GM10266 (cell line): Measurements from ENCODE around the gene LHPP.

Source experiments
- DNase-seq: peaks from one replicate; pipeline ENCODE4 v3.0.0; 2012; ENCODE audit errors: extremely low spot score
- TF ChIP-seq, protein P1 (sequence below): IDR thresholded peaks from 2 replicates; pipeline ENCODE4 v1.5.1; 2012; ENCODE audit warnings: mild to moderate bottlenecking, low read depth; ENCODE audit not compliant: control insufficient read depth, insufficient read depth; ENCODE audit errors: missing control alignments

The LHPP gene

GRCh38 chr10:124572751-124573150 is 111.1 kb downstream of the LHPP start:
- no peak for DNase-seq
- TF ChIP-seq, protein P1, sequence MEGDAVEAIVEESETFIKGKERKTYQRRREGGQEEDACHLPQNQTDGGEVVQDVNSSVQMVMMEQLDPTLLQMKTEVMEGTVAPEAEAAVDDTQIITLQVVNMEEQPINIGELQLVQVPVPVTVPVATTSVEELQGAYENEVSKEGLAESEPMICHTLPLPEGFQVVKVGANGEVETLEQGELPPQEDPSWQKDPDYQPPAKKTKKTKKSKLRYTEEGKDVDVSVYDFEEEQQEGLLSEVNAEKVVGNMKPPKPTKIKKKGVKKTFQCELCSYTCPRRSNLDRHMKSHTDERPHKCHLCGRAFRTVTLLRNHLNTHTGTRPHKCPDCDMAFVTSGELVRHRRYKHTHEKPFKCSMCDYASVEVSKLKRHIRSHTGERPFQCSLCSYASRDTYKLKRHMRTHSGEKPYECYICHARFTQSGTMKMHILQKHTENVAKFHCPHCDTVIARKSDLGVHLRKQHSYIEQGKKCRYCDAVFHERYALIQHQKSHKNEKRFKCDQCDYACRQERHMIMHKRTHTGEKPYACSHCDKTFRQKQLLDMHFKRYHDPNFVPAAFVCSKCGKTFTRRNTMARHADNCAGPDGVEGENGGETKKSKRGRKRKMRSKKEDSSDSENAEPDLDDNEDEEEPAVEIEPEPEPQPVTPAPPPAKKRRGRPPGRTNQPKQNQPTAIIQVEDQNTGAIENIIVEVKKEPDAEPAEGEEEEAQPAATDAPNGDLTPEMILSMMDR: no peak

DNA sequence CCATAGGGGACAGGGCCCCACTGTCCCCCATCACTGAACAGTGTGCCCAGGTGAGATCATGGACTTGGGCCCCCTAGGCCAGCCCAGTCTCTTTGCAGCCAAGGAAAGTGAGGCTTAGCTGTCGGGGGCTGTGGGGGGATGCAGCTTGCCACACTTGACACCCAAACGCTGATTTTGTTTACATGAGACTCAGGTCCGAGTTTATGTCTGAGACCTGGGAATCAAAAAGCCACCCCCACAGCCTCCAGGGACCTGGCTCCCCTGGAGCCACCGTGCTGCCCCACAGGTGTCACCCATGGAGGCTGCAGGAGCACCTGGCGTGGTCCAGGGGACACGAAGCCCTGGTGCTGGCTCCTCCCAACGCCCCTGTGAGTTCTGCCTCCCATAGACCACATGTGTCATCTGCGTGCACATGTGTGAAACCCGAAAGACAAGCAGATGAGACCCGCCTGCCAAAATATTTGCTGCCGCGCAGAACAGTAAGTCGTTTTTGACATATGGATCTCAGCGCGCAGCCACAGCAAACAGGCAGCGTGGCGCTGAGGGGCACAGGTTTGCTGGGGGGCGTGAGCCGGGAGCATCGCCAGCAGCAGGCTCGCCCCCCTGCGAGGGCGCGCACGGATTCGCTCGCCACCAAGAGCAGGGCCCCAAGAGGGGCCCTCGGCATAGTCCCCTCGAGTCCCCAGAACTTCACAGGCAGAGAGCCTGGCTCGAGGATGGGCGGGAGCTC is 112.3 kb downstream of the LHPP start:
- no peak for DNase-seq
- TF ChIP-seq, protein P1: no peak

DNA sequence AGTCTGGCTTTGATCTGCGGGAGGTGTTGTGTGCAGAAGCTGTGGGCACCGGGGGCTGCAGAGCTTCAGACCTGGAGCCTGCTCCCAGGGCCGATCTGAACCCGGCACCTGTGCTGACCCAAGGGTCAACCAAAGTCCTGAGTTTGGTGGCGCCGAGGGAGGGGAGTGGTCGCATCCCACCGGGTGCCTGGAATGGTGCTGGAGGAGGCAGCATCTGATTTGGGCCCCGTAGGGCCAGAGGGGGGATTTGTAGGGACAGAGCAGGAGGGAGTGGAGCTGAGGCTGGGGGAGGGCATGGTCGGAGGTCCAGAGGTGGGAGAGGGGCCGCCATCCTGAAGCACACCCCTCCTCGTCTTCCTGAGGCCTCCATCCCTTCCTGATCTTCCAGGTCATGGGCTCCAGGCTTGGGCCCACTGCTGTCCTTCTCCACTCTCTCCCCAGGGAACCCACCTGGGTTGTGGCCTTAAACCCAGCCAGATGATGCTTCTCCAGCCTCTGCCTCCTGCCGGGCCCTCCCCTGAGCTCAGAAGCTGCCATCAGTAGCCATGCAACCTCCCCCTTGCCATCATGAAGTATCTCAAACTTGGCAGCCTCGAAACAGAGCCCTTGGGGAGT is 112.9 kb downstream of the LHPP start:
- DNase-seq: no peak
- TF ChIP-seq, protein P1: no peak

GRCh38 chr10:124575107-124576035 is 113.7 kb downstream of the LHPP start:
- TF ChIP-seq, protein P1: no peak
- DNase-seq: no peak

GRCh38 chr10:124576526-124577420 is 115.2 kb downstream of the LHPP start:
- no peak for DNase-seq
- TF ChIP-seq, protein P1: no peak

- DNase-seq: no peak
- TF ChIP-seq, protein P1: no peak
Observed at GRCh38 chr10:124577651-124578050, 116.0 kb downstream of the LHPP start.
